ENCODE data around the gene ARPC5.

ARPC5 gene

GRCh38 chr1:183586455-183586854, 49.1 kb downstream of the ARPC5 start:
- DNase-seq (ENCODE audit: low spot score), result no peak

- no peak for DNase-seq (ENCODE audit: low spot score)
Observed at GRCh38 chr1:183585038-183585437, 50.5 kb downstream of the ARPC5 start.

- DNase-seq (ENCODE audit: low spot score), result no peak
Observed at GRCh38 chr1:183584147-183584546, 51.4 kb downstream of the ARPC5 start.

- no peak for DNase-seq (ENCODE audit: low spot score)
Observed at GRCh38 chr1:183583466-183583865, 52.1 kb downstream of the ARPC5 start.

- DNase-seq (ENCODE audit: low spot score), result no peak
Observed at GRCh38 chr1:183582021-183582713, 53.4 kb downstream of the ARPC5 start.

- no peak for DNase-seq (ENCODE audit: low spot score)
Observed at GRCh38 chr1:183580281-183580682, 55.3 kb downstream of the ARPC5 start.

- no peak for DNase-seq (ENCODE audit: low spot score)
Observed at GRCh38 chr1:183578856-183579255, 56.7 kb downstream of the ARPC5 start.

GRCh38 chr1:183577897-183578465, 57.6 kb downstream of the ARPC5 start:
- no peak for DNase-seq (ENCODE audit: low spot score)

- no peak for DNase-seq (ENCODE audit: low spot score)
Observed at GRCh38 chr1:183576537-183576936, 59.0 kb downstream of the ARPC5 start.

- DNase-seq (ENCODE audit: low spot score), result no peak
Observed at GRCh38 chr1:183575606-183576005, 60.0 kb downstream of the ARPC5 start.

GRCh38 chr1:183572721-183573120, 62.9 kb downstream of the ARPC5 start:
- DNase-seq (ENCODE audit: low spot score), result no peak

- no peak for DNase-seq (ENCODE audit: low spot score)
Observed at GRCh38 chr1:183571678-183572268, 63.8 kb downstream of the ARPC5 start.
